Ovary (tissue), 3 donors: ENCODE measurements around the gene NEURL2.

Experiments used
- CTCF ChIP-seq, 3 donors: fragments of 450-650 bp in 2 of 3; fragments of 200-600 bp in 1 of 3; IDR thresholded peaks; one replicate each; pipeline versions ENCODE4 v1.5.1 to v1.8.0; 2016 to 2022; ENCODE audit warnings: antibody characterized with exemption in 3 of 3, mild to moderate bottlenecking in 1 of 3
- EP300 ChIP-seq: sonication (generic); formaldehyde crosslinking; IDR thresholded peaks from one replicate; pipeline ENCODE4 v1.6.1; 2017; ENCODE audit warnings: antibody characterized with exemption
- POLR2A ChIP-seq: fragments of 450-650 bp; IDR thresholded peaks from one replicate; pipeline ENCODE4 v1.6.1; 2017; ENCODE audit warnings: antibody characterized with exemption, mild to moderate bottlenecking, moderate library complexity
- donor health status: DM: no; HTN: no; CAD: no.

- no peak for TF ChIP-seq CTCF (IDR thresholded peaks at IDR 0.05)
- no peak for TF ChIP-seq EP300
- TF ChIP-seq POLR2A, result no peak
Observed at GRCh38 chr20:45887346-45887715, 3.7 kb downstream of the NEURL2 start, which contains the start of gene SPATA25.
